Tibial artery (tissue), 4 donors: ENCODE data around the gene CNOT4.

Experiments
- DNase-seq, 2 donors: peaks; one replicate each; pipeline ENCODE4 v3.0.0-alpha.2; 2019
- H3K27ac ChIP-seq, 2 donors: fragments of 200-600 bp; sonication (generic) in 1 of 2; 1 replicate in 1 of 2; 2 replicates in 1 of 2; pipeline ENCODE4 v1.5.1; 2018 to 2019; ENCODE audit warnings: mild to moderate bottlenecking in 1 of 2
- H3K27me3 ChIP-seq, 2 donors: fragments of 200-600 bp; sonication (generic) in 1 of 2; one replicate each; pipeline versions ENCODE4 v1.5.1 to v1.6.0; 2016 to 2019
- H3K36me3 ChIP-seq, 3 donors: fragments of 200-600 bp; sonication (generic) in 2 of 3; one replicate each; pipeline ENCODE4 v1.5.1; 2016 to 2019; ENCODE audit warnings: mild to moderate bottlenecking in 2 of 3
- H3K4me1 ChIP-seq, 4 donors: fragments of 200-600 bp; sonication (generic) in 2 of 4; 1 replicate in 3 of 4; 2 replicates in 1 of 4; pipeline ENCODE4 v1.5.1; 2016 to 2019
- H3K4me3 ChIP-seq, 2 donors: fragments of 200-600 bp; sonication (generic) in 1 of 2; 1 replicate in 1 of 2; 2 replicates in 1 of 2; pipeline ENCODE4 v1.5.1; 2018 to 2019; ENCODE audit warnings: mild to moderate bottlenecking in 2 of 2
- H3K9me3 ChIP-seq, 3 donors: fragments of 200-600 bp; sonication (generic) in 1 of 3; one replicate each; pipeline ENCODE4 v1.5.1; 2016 to 2019
- CTCF ChIP-seq, 2 experiments: fragments of 200-600 bp in 1 of 2; fragments of 450-650 bp in 1 of 2; IDR thresholded peaks; one replicate each; pipeline ENCODE4 v1.5.1; 2017 to 2019; ENCODE audit warnings: antibody characterized with exemption in 2 of 2, mild to moderate bottlenecking in 1 of 2, moderate library complexity in 1 of 2
- intact Hi-C: fragments of 100-400 bp; cut with DNase I; formaldehyde crosslinking; loops from one replicate; pipeline ENCODE4 v1.15.0; 2023; ENCODE audit warnings: low total_unique reads

CNOT4 gene, protein sequence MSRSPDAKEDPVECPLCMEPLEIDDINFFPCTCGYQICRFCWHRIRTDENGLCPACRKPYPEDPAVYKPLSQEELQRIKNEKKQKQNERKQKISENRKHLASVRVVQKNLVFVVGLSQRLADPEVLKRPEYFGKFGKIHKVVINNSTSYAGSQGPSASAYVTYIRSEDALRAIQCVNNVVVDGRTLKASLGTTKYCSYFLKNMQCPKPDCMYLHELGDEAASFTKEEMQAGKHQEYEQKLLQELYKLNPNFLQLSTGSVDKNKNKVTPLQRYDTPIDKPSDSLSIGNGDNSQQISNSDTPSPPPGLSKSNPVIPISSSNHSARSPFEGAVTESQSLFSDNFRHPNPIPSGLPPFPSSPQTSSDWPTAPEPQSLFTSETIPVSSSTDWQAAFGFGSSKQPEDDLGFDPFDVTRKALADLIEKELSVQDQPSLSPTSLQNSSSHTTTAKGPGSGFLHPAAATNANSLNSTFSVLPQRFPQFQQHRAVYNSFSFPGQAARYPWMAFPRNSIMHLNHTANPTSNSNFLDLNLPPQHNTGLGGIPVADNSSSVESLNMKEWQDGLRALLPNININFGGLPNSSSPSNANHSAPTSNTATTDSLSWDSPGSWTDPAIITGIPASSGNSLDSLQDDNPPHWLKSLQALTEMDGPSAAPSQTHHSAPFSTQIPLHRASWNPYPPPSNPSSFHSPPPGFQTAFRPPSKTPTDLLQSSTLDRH

GRCh38 chr7:135509839-135510591 lies at the start of gene CNOT4:
Gene CNOT4 (minus strand): TSS chr7:135510102. CDS start chr7:135438331, 71,771 bp downstream.
- peak within 1 kb of the TSS; percentile 94 to 98 for H3K27ac ChIP-seq
- intact Hi-C loops = loop anchor here (2.0 kb wide), 1 partner anchor 47 kb away; the partner anchor contains the start of gene NUP205
- H3K27me3 ChIP-seq = no peaks in the 10 kb centered on the region
- H3K36me3 ChIP-seq = no peaks in the 10 kb centered on the region
- TF ChIP-seq CTCF (IDR thresholded peaks at IDR 0.05) = no peak
- H3K9me3 ChIP-seq = no peaks in the 10 kb centered on the region
- H3K4me1 ChIP-seq = peaks cover 0 to 42% (median 13%) of the 10 kb centered on the region in 4 donors
- H3K4me3 ChIP-seq = peak within 1 kb of the TSS; percentile 87 to 89
- DNase-seq = peak; percentile 95 to 98

DNA sequence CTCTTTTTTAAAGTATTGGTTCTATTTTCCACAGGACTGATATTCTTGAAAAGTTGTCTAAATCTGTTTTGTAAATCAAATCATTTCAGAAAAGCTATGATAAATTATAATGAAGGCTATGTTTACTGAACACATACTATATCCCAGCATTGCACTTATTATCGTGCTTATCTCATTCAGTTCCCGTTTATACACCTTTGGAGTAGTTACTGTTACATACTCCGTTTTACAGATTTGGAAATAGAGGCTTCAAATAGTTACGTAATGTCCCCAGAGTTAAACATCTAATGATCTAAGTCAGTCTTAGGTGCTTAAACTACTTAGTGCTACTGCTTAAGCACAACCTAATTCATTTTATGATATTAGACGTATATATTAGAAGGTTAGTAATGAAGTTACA lies 49.0 kb upstream of the CNOT4 start:
- intact Hi-C loops = no loop called here
- no peak for TF ChIP-seq CTCF (IDR thresholded peaks at IDR 0.05)
- Histone ChIP-seq H3K4me3 (peak overlapping the region; percentile 59 to 64), H3K9me3 (no peaks in the 10 kb centered on the region), H3K27ac (peak overlapping the region; percentile 81 to 86), H3K36me3 (no peaks in the 10 kb centered on the region), H3K27me3 (no peaks in the 10 kb centered on the region), H3K4me1 (peaks cover 0 to 16% (median 6%) of the 10 kb centered on the region in 4 donors)
- no peak for DNase-seq

- peak overlapping the region; percentile 81 to 86 for H3K27ac ChIP-seq
- intact Hi-C loops = no loop called here
- peak overlapping the region; percentile 59 to 64 for H3K4me3 ChIP-seq
- peak; percentile 63 to 73 for DNase-seq
- H3K4me1 ChIP-seq = peaks cover 0 to 16% (median 6%) of the 10 kb centered on the region in 4 donors
- H3K9me3 ChIP-seq = no peaks in the 10 kb centered on the region
- TF ChIP-seq CTCF (IDR thresholded peaks at IDR 0.05) = peak; percentile 41 to 52
- no peaks in the 10 kb centered on the region for H3K36me3 ChIP-seq
- H3K27me3 ChIP-seq = no peaks in the 10 kb centered on the region
These were observed 48.5 kb upstream of the CNOT4 start for GRCh38 chr7:135558337-135558767.

GRCh38 chr7:135557455-135558336 lies 47.8 kb upstream of the CNOT4 start, which contains the start of gene NUP205:
Gene NUP205 (plus strand): TSS chr7:135557917. CDS start chr7:135557945, 28 bp downstream.
- DNase-seq = peak; percentile 64 to 83
- H3K36me3 ChIP-seq = no peaks in the 10 kb centered on the region
- peaks cover 0 to 16% (median 6%) of the 10 kb centered on the region in 4 donors for H3K4me1 ChIP-seq
- H3K27me3 ChIP-seq = no peaks in the 10 kb centered on the region
- intact Hi-C loops = loop anchor here (2.0 kb wide), 1 partner anchor 47 kb away; the partner anchor contains the start of gene CNOT4
- no peaks in the 10 kb centered on the region for H3K9me3 ChIP-seq
- peak in 1 of 2 experiments; percentile 36 for TF ChIP-seq CTCF (IDR thresholded peaks at IDR 0.05)
- H3K27ac ChIP-seq = peak within 1 kb of the TSS; percentile 81 to 86
- peak within 1 kb of the TSS; percentile 59 to 64 for H3K4me3 ChIP-seq
